H54 (cell line): ENCODE measurements around the gene CCDC92.
"Not testable (repeated sequence)": the region's sequence is repeated elsewhere in the genome, so short reads cannot be mapped to it uniquely, and the experiment has no call there.

Source experiments
- DNase-seq: peaks from one replicate; pipeline ENCODE4 v3.0.0; 2011; ENCODE audit warnings: low spot score, mixed read lengths; ENCODE audit not compliant: insufficient read length
- FAIRE-seq: peaks from 3 replicates; lab custom pipeline; 2011; peaks lifted over from hg19 to GRCh38; lab: Jason Lieb, UNC
- POLR2A ChIP-seq: IDR thresholded peaks from 2 replicates; pipeline ENCODE4 v1.6.1; 2011; ENCODE audit warnings: low read depth, mild to moderate bottlenecking, low read length

The CCDC92 gene

GRCh38 chr12:123917337-123917850 lies 55.2 kb downstream of the CCDC92 start:
- TF ChIP-seq POLR2A, result no peak
- DNase-seq (no peak), FAIRE-seq (no peak)

- no peak for TF ChIP-seq POLR2A
- FAIRE-seq (no peak), DNase-seq (no peak)
Observed at GRCh38 chr12:123916729-123917128, 55.9 kb downstream of the CCDC92 start.

- FAIRE-seq (no peak), DNase-seq (no peak)
- TF ChIP-seq POLR2A, result no peak
Observed at GRCh38 chr12:123914726-123915333, 57.8 kb downstream of the CCDC92 start.

- DNase-seq (no peak), FAIRE-seq (no peak)
- TF ChIP-seq POLR2A, result no peak
Observed at GRCh38 chr12:123912415-123913380, 59.9 kb downstream of the CCDC92 start.

GRCh38 chr12:123911672-123912409 lies 60.8 kb downstream of the CCDC92 start:
- DNase-seq, FAIRE-seq: not testable (repeated sequence)

GRCh38 chr12:123910761-123911193 lies 61.9 kb downstream of the CCDC92 start:
- DNase-seq (no peak), FAIRE-seq (no peak)
- TF ChIP-seq POLR2A, result no peak

- no peak for FAIRE-seq
Observed at GRCh38 chr12:123910057-123910456, 62.6 kb downstream of the CCDC92 start.

GRCh38 chr12:123908884-123909725 lies 63.5 kb downstream of the CCDC92 start:
- no peak for TF ChIP-seq POLR2A
- no peak for DNase-seq
- FAIRE-seq, result no peak

More at GRCh38 chr12:123910057-123910456, 62.6 kb downstream of the CCDC92 start:
- no peak for DNase-seq
- TF ChIP-seq POLR2A, result no peak

- no peak for DNase-seq
- TF ChIP-seq POLR2A, result no peak
- peak; percentile 61 for FAIRE-seq
Observed at GRCh38 chr12:123907726-123908476, 64.7 kb downstream of the CCDC92 start.

GRCh38 chr12:123906711-123907420 lies 65.8 kb downstream of the CCDC92 start:
- DNase-seq (no peak), FAIRE-seq (no peak)
- TF ChIP-seq POLR2A, result no peak

GRCh38 chr12:123905319-123905925 lies 67.2 kb downstream of the CCDC92 start:
- no peak for TF ChIP-seq POLR2A
- DNase-seq, result peak; percentile 40
- FAIRE-seq, result no peak
